MCF 10A (cell line): ENCODE data around the gene RAI1. TPM values are rescaled to one million over a fixed set of nuclear protein-coding genes. Genes with fewer than 3 reads are reported as not detected.

Experiments used
- BruUV-seq: library from RNA; stranded (reverse); fragments of 400-500 nt; replicated peaks from 2 replicates; lab custom pipeline; 2021; lab: Mats Ljungman, UMichigan
- CTCF ChIA-PET: fragments of 300-600 bp; sonication (Branson Sonifier 250); formaldehyde crosslinking; extraction: SDS; loops from one replicate; lab custom pipeline; 2021; ENCODE audit warnings: antibody characterized with exemption, inconsistent platforms; lab: Yijun Ruan, JAX
- POLR2A ChIA-PET: fragments of 300-600, 350-650 bp; sonication (Branson Sonifier 250); formaldehyde crosslinking; extraction: SDS; loops from one replicate; lab custom pipeline; 2020; ENCODE audit warnings: antibody characterized with exemption, inconsistent platforms; lab: Yijun Ruan, JAX
- DNase-seq: peaks from one replicate; pipeline ENCODE4 v3.0.0-alpha.2; 2018; ENCODE audit not compliant: unreplicated experiment
- H3K27ac Mint-ChIP-seq: one replicate; pipeline ENCODE4 v1.8.0; 2022; ENCODE audit warnings: mild to moderate bottlenecking, low read depth, mixed read lengths; ENCODE audit not compliant: unreplicated experiment
- H3K27me3 Mint-ChIP-seq: one replicate; pipeline ENCODE4 v1.8.0; 2022; ENCODE audit warnings: mixed read lengths; ENCODE audit not compliant: insufficient read depth, unreplicated experiment
- H3K36me3 Mint-ChIP-seq: one replicate; pipeline ENCODE4 v1.8.0; 2022; ENCODE audit warnings: mild to moderate bottlenecking, moderate library complexity, mixed read lengths; ENCODE audit not compliant: insufficient read depth, unreplicated experiment
- H3K4me1 Mint-ChIP-seq: one replicate; pipeline ENCODE4 v1.8.0; 2022; ENCODE audit warnings: mixed read lengths; ENCODE audit not compliant: insufficient read depth, unreplicated experiment
- H3K4me3 Mint-ChIP-seq: one replicate; pipeline ENCODE4 v1.8.0; 2022; ENCODE audit warnings: mild to moderate bottlenecking, moderate library complexity, mixed read lengths; ENCODE audit not compliant: unreplicated experiment
- H3K9me3 Mint-ChIP-seq: one replicate; pipeline ENCODE4 v1.8.0; 2022; ENCODE audit warnings: mixed read lengths; ENCODE audit not compliant: unreplicated experiment
- intact Hi-C: fragments of 100-400 bp; cut with micrococcal nuclease; formaldehyde crosslinking; loops from 2 replicates; pipeline ENCODE4 v1.14.1; 2022
- total RNA-seq: library from RNA; stranded (reverse); gene quantifications from 2 replicates; pipeline ENCODE4 v1.2.3, GENCODE V29; 2022
- TF ChIP-seq, protein P1 (sequence below): fragments of 200-600 bp; IDR thresholded peaks from one replicate; pipeline ENCODE4 v1.8.0; 2022; ENCODE audit warnings: antibody characterized with exemption, mild to moderate bottlenecking; ENCODE audit not compliant: unreplicated experiment

RAI1 gene
- total RNA-seq, 1 experiment from 2014 or later: 30.4 TPM

GRCh38 chr17:17725752-17726457 lies 44.6 kb downstream of the RAI1 start:
- H3K36me3 Mint-ChIP-seq: peaks cover 22% of the 10 kb centered on the region
- CTCF ChIA-PET: interaction anchor here (0.7 to 1.3 kb wide), 3 partner anchors 24 to 49 kb away, joined by 3 read pairs; no protein-coding TSS in a partner anchor
- peaks cover 36% of the 10 kb centered on the region for H3K4me1 Mint-ChIP-seq
- no peaks in the 10 kb centered on the region for H3K9me3 Mint-ChIP-seq
- no TSS peak for BruUV-seq
- intact Hi-C loops: no loop called here
- TF ChIP-seq, protein P1, sequence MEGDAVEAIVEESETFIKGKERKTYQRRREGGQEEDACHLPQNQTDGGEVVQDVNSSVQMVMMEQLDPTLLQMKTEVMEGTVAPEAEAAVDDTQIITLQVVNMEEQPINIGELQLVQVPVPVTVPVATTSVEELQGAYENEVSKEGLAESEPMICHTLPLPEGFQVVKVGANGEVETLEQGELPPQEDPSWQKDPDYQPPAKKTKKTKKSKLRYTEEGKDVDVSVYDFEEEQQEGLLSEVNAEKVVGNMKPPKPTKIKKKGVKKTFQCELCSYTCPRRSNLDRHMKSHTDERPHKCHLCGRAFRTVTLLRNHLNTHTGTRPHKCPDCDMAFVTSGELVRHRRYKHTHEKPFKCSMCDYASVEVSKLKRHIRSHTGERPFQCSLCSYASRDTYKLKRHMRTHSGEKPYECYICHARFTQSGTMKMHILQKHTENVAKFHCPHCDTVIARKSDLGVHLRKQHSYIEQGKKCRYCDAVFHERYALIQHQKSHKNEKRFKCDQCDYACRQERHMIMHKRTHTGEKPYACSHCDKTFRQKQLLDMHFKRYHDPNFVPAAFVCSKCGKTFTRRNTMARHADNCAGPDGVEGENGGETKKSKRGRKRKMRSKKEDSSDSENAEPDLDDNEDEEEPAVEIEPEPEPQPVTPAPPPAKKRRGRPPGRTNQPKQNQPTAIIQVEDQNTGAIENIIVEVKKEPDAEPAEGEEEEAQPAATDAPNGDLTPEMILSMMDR: no peak
- DNase-seq: no peak
- POLR2A ChIA-PET: interaction anchor here (0.5 to 1.5 kb wide), 3 partner anchors 50 to 795 kb away, joined by 3 read pairs; partner anchors contain the start of gene SREBF1
- no peaks in the 10 kb centered on the region for H3K27me3 Mint-ChIP-seq
- H3K27ac Mint-ChIP-seq: peak overlapping the region; percentile 46
- H3K4me3 Mint-ChIP-seq: no peak overlapping the region

DNA sequence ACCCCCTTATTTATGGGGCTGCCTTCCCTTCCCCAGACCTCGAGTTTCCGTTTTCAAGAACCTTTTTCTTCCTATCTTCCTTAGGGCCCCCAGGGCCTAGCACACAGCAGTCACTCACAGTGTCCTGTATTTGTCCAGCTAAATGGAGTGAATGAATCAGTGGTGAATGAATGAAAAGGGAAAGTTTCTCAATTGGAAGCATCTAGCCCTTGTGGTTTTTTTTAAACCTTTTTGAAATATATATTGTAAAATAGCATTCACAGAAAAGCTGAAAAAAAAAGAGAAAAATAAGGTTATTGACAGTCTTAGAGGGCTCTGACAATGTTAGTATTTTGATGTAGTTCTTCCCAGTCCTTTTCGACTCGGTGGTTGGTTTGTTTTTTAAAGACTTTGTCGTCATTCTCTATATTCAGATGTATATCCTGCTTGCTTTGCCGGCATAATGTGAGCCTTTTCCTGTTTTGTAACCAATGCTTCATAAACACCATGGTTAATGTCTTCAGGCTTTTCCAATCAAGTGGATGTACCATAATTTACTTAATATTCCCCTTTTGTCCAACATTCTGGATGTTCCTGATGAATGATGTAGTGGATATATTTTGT lies 45.3 kb downstream of the RAI1 start:
- no peak for DNase-seq
- Mint-ChIP-seq H3K9me3 (no peaks in the 10 kb centered on the region), H3K36me3 (peaks cover 22% of the 10 kb centered on the region), H3K27me3 (no peaks in the 10 kb centered on the region), H3K27ac (no peak overlapping the region), H3K4me3 (no peak overlapping the region), H3K4me1 (peaks cover 36% of the 10 kb centered on the region)
- ChIA-PET POLR2A (interaction anchor here (0.7 to 1.5 kb wide), 3 partner anchors 13 to 796 kb away, joined by 3 read pairs; no protein-coding TSS in a partner anchor), CTCF (interaction anchor here (0.7 to 1.5 kb wide), 5 partner anchors 13 to 86 kb away, joined by 3 to 4 read pairs (median 3); no protein-coding TSS in a partner anchor)
- intact Hi-C loops: no loop called here
- TF ChIP-seq, protein P1: no peak
- TSS peak; percentile 21 for BruUV-seq

DNA sequence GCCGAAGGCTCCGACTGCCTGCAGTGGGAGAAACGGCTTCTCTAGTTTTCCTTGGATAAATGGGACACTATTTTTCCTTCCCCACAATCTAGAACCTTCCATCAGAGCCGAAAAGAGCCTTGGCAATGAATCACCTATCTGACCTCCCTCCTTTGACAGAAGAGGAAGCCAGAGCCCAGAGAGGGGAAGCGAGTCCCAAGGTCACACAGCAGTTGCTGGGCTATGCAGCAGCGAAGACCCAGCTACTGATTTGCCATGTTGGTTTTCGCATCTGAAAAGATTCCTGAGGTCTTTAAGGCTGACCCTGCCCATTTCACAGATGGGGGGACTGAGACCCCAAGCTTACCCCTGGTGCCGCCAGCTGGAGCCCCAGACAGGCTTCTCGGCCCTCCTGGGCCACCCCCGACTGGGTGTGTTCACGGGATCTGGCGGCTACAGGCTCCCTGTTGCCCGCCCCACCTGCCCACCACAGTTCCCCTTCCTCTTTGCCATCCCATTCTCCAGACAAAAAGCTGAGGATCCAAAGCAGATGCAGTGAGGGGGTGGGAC lies 45.9 kb downstream of the RAI1 start:
- no peak overlapping the region for H3K27ac Mint-ChIP-seq
- ChIA-PET CTCF (interaction anchor here (1.1 to 2.2 kb wide), 4 partner anchors 13 to 85 kb away, joined by 3 to 13 read pairs (median 4); no protein-coding TSS in a partner anchor), POLR2A (interaction anchor here (1.0 to 1.5 kb wide), 2 partner anchors 13 to 51 kb away, joined by 3 read pairs; no protein-coding TSS in a partner anchor)
- no peaks in the 10 kb centered on the region for H3K27me3 Mint-ChIP-seq
- H3K4me3 Mint-ChIP-seq: no peak overlapping the region
- BruUV-seq: no TSS peak
- TF ChIP-seq, protein P1: no peak
- DNase-seq: no peak
- H3K36me3 Mint-ChIP-seq: peaks cover 17% of the 10 kb centered on the region
- intact Hi-C loops: no loop called here
- peaks cover 31% of the 10 kb centered on the region for H3K4me1 Mint-ChIP-seq
- no peaks in the 10 kb centered on the region for H3K9me3 Mint-ChIP-seq
